22Rv1 (cell line): ENCODE results near the gene ILKAP.

Source experiments
- CTCF ChIP-seq: fragments of 450-650 bp; IDR thresholded peaks from 2 replicates; pipeline ENCODE4 v1.5.1; 2017; ENCODE audit warnings: mild to moderate bottlenecking
- ZFX ChIP-seq: fragments of 450-650 bp; IDR thresholded peaks from 2 replicates; pipeline ENCODE4 v1.6.1; 2017; ENCODE audit warnings: antibody characterized with exemption, borderline replicate concordance

DNA sequence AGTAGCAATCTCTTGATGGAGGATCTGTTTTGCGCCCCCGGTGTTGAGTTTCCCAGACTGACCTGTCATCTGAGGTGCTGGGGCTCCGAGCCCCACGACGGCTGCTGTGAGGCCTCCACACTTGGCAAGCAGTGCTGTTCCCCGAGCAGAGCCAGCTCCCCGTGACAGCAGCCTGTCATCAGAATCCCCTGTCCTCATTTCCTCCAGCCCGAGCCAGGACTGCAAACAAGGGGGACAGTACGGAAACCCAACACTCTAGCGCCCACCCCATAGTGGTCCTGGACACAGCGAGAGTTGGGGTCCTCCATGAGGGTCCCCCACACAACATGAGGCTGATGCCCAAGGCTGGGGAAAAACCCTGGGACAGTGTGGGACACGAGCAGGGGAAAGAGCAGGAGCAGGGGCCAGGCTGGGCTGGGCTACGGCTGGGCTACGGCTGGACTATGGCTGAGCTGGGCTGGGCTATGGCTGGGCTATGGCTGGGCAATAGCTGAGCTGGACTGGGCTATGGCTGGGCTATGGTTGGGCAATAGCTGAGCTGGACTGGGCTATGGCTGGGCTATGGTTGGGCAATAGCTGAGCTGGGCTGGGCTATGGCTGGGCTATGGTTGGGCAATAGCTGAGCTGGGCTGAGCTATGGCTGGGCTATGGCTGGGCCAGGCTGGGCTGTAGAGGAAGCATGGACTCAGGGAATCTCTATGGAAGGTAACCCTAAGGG is 66.5 kb downstream of the ILKAP start:
- TF ChIP-seq CTCF (no peak), ZFX (no peak)
